Liver (tissue), 9 donors: ENCODE results near the gene LDLRAD4. TPM values are rescaled to one million over a fixed set of nuclear protein-coding genes. Genes with fewer than 3 reads are reported as not detected.

ENCODE experiments used
- DNase-seq: peaks from one replicate; pipeline ENCODE4 v3.0.0-alpha.2; 2017; ENCODE audit warnings: low spot score
- H3K27ac ChIP-seq, 2 donors: one replicate each; pipeline ENCODE4 v1.7.0; 2013; ENCODE audit warnings: inconsistent platforms in 2 of 2, low read length in 2 of 2, control low read depth in 1 of 2, low read depth in 1 of 2, mild to moderate bottlenecking in 1 of 2
- H3K27me3 ChIP-seq, 4 donors: one replicate each; pipeline versions ENCODE4 v1.6.1 to v1.7.0; 2013; ENCODE audit warnings: low read length in 3 of 4, inconsistent platforms in 1 of 4, mild to moderate bottlenecking in 1 of 4, moderate library complexity in 1 of 4; ENCODE audit not compliant: control insufficient read depth in 4 of 4, insufficient read depth in 4 of 4
- H3K36me3 ChIP-seq, 4 donors: one replicate each; pipeline versions ENCODE4 v1.6.1 to v1.7.0; 2013; ENCODE audit warnings: low read length in 3 of 4, mild to moderate bottlenecking in 3 of 4, low read depth in 1 of 4, moderate library complexity in 1 of 4; ENCODE audit not compliant: control insufficient read depth in 4 of 4, insufficient read depth in 3 of 4
- H3K4me1 ChIP-seq, 4 donors: one replicate each; pipeline versions ENCODE4 v1.6.1 to v1.7.0; 2013; ENCODE audit warnings: low read length in 3 of 4, mild to moderate bottlenecking in 3 of 4, moderate library complexity in 1 of 4; ENCODE audit not compliant: control insufficient read depth in 4 of 4, insufficient read depth in 4 of 4
- H3K4me3 ChIP-seq, 3 donors: one replicate each; pipeline versions ENCODE4 v1.6.1 to v1.7.0; 2013; ENCODE audit warnings: low read length in 3 of 3, control low read depth in 1 of 3, low read depth in 1 of 3, mild to moderate bottlenecking in 1 of 3
- H3K9ac ChIP-seq, 2 donors: one replicate each; pipeline ENCODE4 v1.7.0; 2013; ENCODE audit warnings: low read length in 2 of 2, mild to moderate bottlenecking in 2 of 2, moderate library complexity in 2 of 2, control low read depth in 1 of 2, low read depth in 1 of 2
- H3K9me3 ChIP-seq, 4 donors: one replicate each; pipeline versions ENCODE4 v1.6.1 to v1.7.0; 2013; ENCODE audit warnings: low read length in 3 of 4; ENCODE audit not compliant: control insufficient read depth in 4 of 4
- ATF3 ChIP-seq: IDR thresholded peaks from 2 replicates; pipeline ENCODE4 v1.6.1; 2016; ENCODE audit warnings: antibody characterized with exemption
- FOXA1 ChIP-seq: IDR thresholded peaks from 2 replicates; pipeline ENCODE4 v1.6.1; 2016; ENCODE audit warnings: antibody characterized with exemption
- GABPA ChIP-seq, 2 donors: IDR thresholded peaks in 1 of 2; conservative IDR thresholded peaks in 1 of 2; 2 replicates each; pipeline ENCODE4 v1.6.1; 2016; ENCODE audit warnings: antibody characterized with exemption in 2 of 2, mild to moderate bottlenecking in 1 of 2, moderate library complexity in 1 of 2
- HNF4A ChIP-seq, 2 donors: conservative IDR thresholded peaks; 2 replicates each; pipeline ENCODE4 v1.6.1; 2016; ENCODE audit warnings: antibody characterized with exemption in 2 of 2, mild to moderate bottlenecking in 2 of 2
- JUND ChIP-seq, 2 donors: IDR thresholded peaks; 2 replicates each; pipeline ENCODE4 v1.6.1; 2016; ENCODE audit warnings: antibody characterized with exemption in 2 of 2
- MAX ChIP-seq: IDR thresholded peaks from 2 replicates; pipeline ENCODE4 v1.6.1; 2016; ENCODE audit warnings: antibody characterized with exemption
- NR2F2 ChIP-seq: IDR thresholded peaks from 2 replicates; pipeline ENCODE4 v1.6.1; 2016; ENCODE audit warnings: antibody characterized with exemption
- RAD21 ChIP-seq, 2 donors: IDR thresholded peaks; 2 replicates each; pipeline ENCODE4 v1.6.1; 2016; ENCODE audit warnings: antibody characterized with exemption in 2 of 2, mild to moderate bottlenecking in 2 of 2
- REST ChIP-seq: IDR thresholded peaks from 2 replicates; pipeline ENCODE4 v1.6.1; 2016; ENCODE audit warnings: antibody characterized with exemption, mild to moderate bottlenecking
- RXRA ChIP-seq, 2 donors: IDR thresholded peaks; 2 replicates each; pipeline ENCODE4 v1.6.1; 2017 to 2018; ENCODE audit warnings: antibody characterized with exemption in 2 of 2, mild to moderate bottlenecking in 1 of 2
- SP1 ChIP-seq: IDR thresholded peaks from 2 replicates; pipeline ENCODE4 v1.6.1; 2018; ENCODE audit warnings: antibody characterized with exemption, mild to moderate bottlenecking
- TAF1 ChIP-seq: conservative IDR thresholded peaks from 2 replicates; pipeline ENCODE4 v1.6.1; 2016; ENCODE audit warnings: antibody characterized with exemption, mild to moderate bottlenecking
- YY1 ChIP-seq: IDR thresholded peaks from 2 replicates; pipeline ENCODE4 v1.6.1; 2016; ENCODE audit warnings: antibody characterized with exemption, mild to moderate bottlenecking
- WGBS: extraction: QIAGEN DNeasy Blood & Tissue Kit; methylation state at CpG from one replicate; pipeline ENCODE4 v1.1.7; 2013; 5-methylcytosine and 5-hydroxymethylcytosine counted together
- polyA plus RNA-seq, 2 donors: library from polyadenylated mRNA; stranded (reverse) in 1 of 2; unstranded in 1 of 2; fragments of 200-250 nt in 1 of 2; fragments of >200 nt in 1 of 2; fragmentation: Nextera tagmentation in 1 of 2; extraction: Ambion mirVana in 1 of 2; gene quantifications; one replicate each; pipeline versions ENCODE4 v1.2.1 to v1.2.3, GENCODE V29; 2013 to 2015
- total RNA-seq, 2 donors: library from RNA; depleted of rRNA; stranded (reverse); fragments of >200 nt; gene quantifications; one replicate each; pipeline ENCODE4 v1.2.3, GENCODE V29; 2014
- donor health status: healthy.
- donor health status: healthy.
- donor health status: healthy.
- donor health status: healthy.
- donor health status: healthy.

LDLRAD4 gene
- total and polyA plus RNA-seq, 4 donors: 4.8 to 41.7 (median 12.7) TPM

GRCh38 chr18:13401826-13402225 lies 183.3 kb downstream of the LDLRAD4 start (continued):
- TF ChIP-seq REST (no peak), FOXA1 (no peak), JUND (IDR thresholded peaks at IDR 0.05) (no peak), RAD21 (IDR thresholded peaks at IDR 0.05) (no peak), HNF4A (conservative IDR thresholded peaks at IDR 0.05) (no peak), ATF3 (no peak), NR2F2 (no peak), MAX (no peak)

GRCh38 chr18:13403786-13404549 lies 185.4 kb downstream of the LDLRAD4 start:
- Histone ChIP-seq H3K9ac (no peak overlapping the region), H3K27me3 (no peaks in the 10 kb centered on the region), H3K4me1 (peaks cover 5 to 21% (median 15%) of the 10 kb centered on the region in 4 donors), H3K4me3 (no peak overlapping the region), H3K9me3 (no peaks in the 10 kb centered on the region), H3K27ac (no peak overlapping the region), H3K36me3 (peaks cover 0 to 3% (median 0%) of the 10 kb centered on the region in 4 donors)
- TF ChIP-seq NR2F2 (no peak), RAD21 (IDR thresholded peaks at IDR 0.05) (no peak), RXRA (IDR thresholded peaks at IDR 0.05) (no peak), HNF4A (conservative IDR thresholded peaks at IDR 0.05) (no peak), MAX (no peak), REST (no peak), FOXA1 (no peak), TAF1 (no peak), SP1 (no peak), JUND (IDR thresholded peaks at IDR 0.05) (no peak), YY1 (no peak), GABPA (IDR thresholded peaks at IDR 0.05 in 1 of 2, conservative IDR thresholded peaks at IDR 0.05 in 1 of 2) (no peak), ATF3 (no peak)
- WGBS: 95% methylated on average over 31 of the region's 31 CpGs
- no peak for DNase-seq
